Muscle of arm (tissue), 14 donors: Measurements from ENCODE around the gene ZNF343. TPM values are rescaled to one million over a fixed set of nuclear protein-coding genes. Genes with fewer than 3 reads are reported as not detected.
"Not testable (repeated sequence)": the region's sequence is repeated elsewhere in the genome, so short reads cannot be mapped to it uniquely, and the experiment has no call there.

Source experiments
- DNase-seq: peaks from one replicate; pipeline ENCODE4 v3.0.0-alpha.2; 2013
- long read RNA-seq, 11 donors: transcript quantifications; one replicate each; lab custom pipeline, GENCODE V29; 2026
- polyA plus RNA-seq, 12 donors: library from polyadenylated mRNA; unstranded; fragments of 120-200 nt; gene quantifications; one replicate each; pipeline ENCODE4 v1.2.1, GENCODE V29; 2013; ENCODE audit not compliant: insufficient read length in 12 of 12

The ZNF343 gene
- 10 to 100 TPM in 5 of 12 donors, 1 to 10 TPM in 6, not detected in 1; 3.3 to 12.4 (median 9.8) TPM for polyA plus RNA-seq
- long read RNA-seq, donor 1, partial matches to known transcripts = 0 of 3 reads
- long read RNA-seq, donor 1, other reads (novel, unspliced or antisense) = 0 of 3 reads
- long read RNA-seq, donor 2 = 0 reads
- long read RNA-seq, donor 3, partial matches to known transcripts = 0 of 1 reads
- long read RNA-seq, donor 3, other reads (novel, unspliced or antisense) = 0 of 1 reads
- long read RNA-seq, donor 4 = 0 reads
- long read RNA-seq, donor 5, partial matches to known transcripts = 0 of 2 reads
- long read RNA-seq, donor 5, other reads (novel, unspliced or antisense) = 0 of 2 reads
- long read RNA-seq, donor 6 = 0 reads
- long read RNA-seq, donor 7, partial matches to known transcripts = 0 of 1 reads
- long read RNA-seq, donor 7, other reads (novel, unspliced or antisense) = 0 of 1 reads
- long read RNA-seq, donor 8, partial matches to known transcripts = 0 of 1 reads
- long read RNA-seq, donor 8, other reads (novel, unspliced or antisense) = 0 of 1 reads
- long read RNA-seq, donor 9 = 0 reads
- long read RNA-seq, donor 10 = 0 reads
- long read RNA-seq, donor 11, partial matches to known transcripts = 0 of 1 reads
- long read RNA-seq, donor 11, other reads (novel, unspliced or antisense) = 0 of 1 reads

- DNase-seq = peak; percentile 89
Measured at GRCh38 chr20:2508631-2509467, at the start of gene ZNF343. TSS of gene ZNF343 (minus strand) at chr20:2508915. CDS start at chr20:2493895, 15,020 bp downstream.

GRCh38 chr20:2557873-2558580, 49.3 kb upstream of the ZNF343 start:
- DNase-seq = no peak

GRCh38 chr20:2545594-2545993, 36.9 kb upstream of the ZNF343 start:
- DNase-seq = no peak

GRCh38 chr20:2544211-2544610, 35.5 kb upstream of the ZNF343 start:
- no peak for DNase-seq

GRCh38 chr20:2542361-2542760, 33.6 kb upstream of the ZNF343 start:
- no peak for DNase-seq

GRCh38 chr20:2541940-2542339, 33.2 kb upstream of the ZNF343 start:
- no peak for DNase-seq

GRCh38 chr20:2538931-2539720, 30.4 kb upstream of the ZNF343 start:
- no peak for DNase-seq

GRCh38 chr20:2538356-2538755, 29.6 kb upstream of the ZNF343 start:
- no peak for DNase-seq

- DNase-seq = no peak
Measured at GRCh38 chr20:2537101-2537500, 28.4 kb upstream of the ZNF343 start.

GRCh38 chr20:2536560-2536986, 27.9 kb upstream of the ZNF343 start, which contains the start of gene TMC2:
TSS of gene TMC2 (plus strand) at chr20:2536573. CDS start at chr20:2536622, 49 bp downstream.
- no peak for DNase-seq

- no peak for DNase-seq
Measured at GRCh38 chr20:2535711-2536559, 27.2 kb upstream of the ZNF343 start.

- no peak for DNase-seq
Measured at GRCh38 chr20:2533118-2533517, 24.4 kb upstream of the ZNF343 start.

GRCh38 chr20:2528671-2529271, 20.1 kb upstream of the ZNF343 start:
- DNase-seq = no peak

- no peak for DNase-seq
Measured at GRCh38 chr20:2527762-2528161, 19.0 kb upstream of the ZNF343 start.

GRCh38 chr20:2526218-2526583, 17.5 kb upstream of the ZNF343 start:
- not testable (repeated sequence) for DNase-seq

GRCh38 chr20:2524709-2525506, 16.2 kb upstream of the ZNF343 start:
- DNase-seq = no peak

GRCh38 chr20:2523919-2524708, 15.4 kb upstream of the ZNF343 start:
- DNase-seq = peak; percentile 87
